T1000 (cell line): Measurements from ENCODE around the gene TLR9.
"Not testable (repeated sequence)": the region's sequence is repeated elsewhere in the genome, so short reads cannot be mapped to it uniquely, and the experiment has no call there.

Source experiments
- DNase-seq: peaks from one replicate; lab custom pipeline; 2025; ENCODE audit warnings: mixed read lengths; lab: John Stamatoyannopoulos, UW

Gene TLR9, protein sequence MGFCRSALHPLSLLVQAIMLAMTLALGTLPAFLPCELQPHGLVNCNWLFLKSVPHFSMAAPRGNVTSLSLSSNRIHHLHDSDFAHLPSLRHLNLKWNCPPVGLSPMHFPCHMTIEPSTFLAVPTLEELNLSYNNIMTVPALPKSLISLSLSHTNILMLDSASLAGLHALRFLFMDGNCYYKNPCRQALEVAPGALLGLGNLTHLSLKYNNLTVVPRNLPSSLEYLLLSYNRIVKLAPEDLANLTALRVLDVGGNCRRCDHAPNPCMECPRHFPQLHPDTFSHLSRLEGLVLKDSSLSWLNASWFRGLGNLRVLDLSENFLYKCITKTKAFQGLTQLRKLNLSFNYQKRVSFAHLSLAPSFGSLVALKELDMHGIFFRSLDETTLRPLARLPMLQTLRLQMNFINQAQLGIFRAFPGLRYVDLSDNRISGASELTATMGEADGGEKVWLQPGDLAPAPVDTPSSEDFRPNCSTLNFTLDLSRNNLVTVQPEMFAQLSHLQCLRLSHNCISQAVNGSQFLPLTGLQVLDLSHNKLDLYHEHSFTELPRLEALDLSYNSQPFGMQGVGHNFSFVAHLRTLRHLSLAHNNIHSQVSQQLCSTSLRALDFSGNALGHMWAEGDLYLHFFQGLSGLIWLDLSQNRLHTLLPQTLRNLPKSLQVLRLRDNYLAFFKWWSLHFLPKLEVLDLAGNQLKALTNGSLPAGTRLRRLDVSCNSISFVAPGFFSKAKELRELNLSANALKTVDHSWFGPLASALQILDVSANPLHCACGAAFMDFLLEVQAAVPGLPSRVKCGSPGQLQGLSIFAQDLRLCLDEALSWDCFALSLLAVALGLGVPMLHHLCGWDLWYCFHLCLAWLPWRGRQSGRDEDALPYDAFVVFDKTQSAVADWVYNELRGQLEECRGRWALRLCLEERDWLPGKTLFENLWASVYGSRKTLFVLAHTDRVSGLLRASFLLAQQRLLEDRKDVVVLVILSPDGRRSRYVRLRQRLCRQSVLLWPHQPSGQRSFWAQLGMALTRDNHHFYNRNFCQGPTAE

DNA sequence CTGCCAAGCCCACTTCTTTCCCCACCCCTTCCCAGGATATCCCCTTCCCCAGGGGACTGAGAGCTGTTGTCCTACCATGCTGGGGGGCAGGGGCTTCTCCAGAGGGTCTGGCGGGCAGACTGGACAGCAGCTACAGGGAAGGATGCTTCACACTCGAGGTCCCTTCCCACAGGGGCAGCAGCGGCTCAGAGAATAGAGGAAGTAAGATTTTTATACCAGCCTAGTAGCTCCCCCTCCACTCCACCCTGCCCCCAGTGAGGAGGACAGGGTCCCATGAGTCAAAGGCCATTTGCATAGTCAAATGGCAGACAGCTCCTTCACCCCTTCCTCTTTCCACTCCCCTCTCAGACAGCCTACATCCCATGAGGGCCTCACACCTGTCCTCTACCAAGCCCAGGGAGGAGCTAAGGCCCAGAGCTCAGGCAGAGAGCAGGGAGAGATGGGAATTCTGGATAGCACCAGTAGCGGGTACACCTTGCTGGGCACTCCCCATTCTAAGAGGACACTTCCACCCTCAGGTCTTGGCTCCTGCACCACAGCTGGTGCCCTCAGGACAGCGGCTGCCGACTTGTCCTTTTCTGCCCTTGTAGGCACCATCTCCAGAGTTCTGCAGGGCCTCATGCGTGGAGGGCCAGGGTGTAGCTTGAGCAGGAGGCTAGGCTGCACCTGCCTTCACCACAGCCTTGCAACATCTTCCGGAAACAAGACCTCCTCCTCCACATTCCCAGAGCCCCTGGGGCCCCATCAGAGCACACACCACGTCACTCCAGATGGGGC, at the start of gene TLR9:
TLR9 (minus strand) TSS at position 194 of the 777 bp plus-strand sequence; CDS start at position 78, 116 bp downstream.
- DNase-seq = no peak

DNA sequence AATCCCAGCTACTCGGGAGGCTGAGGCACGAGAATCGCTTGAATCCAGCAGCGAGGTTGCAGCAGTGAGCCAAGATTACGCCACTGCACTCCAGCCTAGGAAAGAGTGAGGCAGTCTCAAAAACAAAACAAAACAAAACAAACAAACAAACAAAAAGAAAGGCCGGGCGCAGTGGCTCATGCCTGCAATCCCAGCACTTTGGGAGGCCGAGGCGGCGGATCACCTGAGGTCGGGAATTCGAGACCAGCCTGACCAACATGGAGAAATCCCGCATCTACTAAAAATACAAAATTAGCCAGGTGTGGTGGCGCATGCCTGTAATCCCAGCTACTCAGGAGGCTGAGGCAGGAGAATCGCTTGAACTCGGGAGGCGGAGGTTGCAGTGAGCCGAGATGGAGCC, 49.3 kb upstream of the TLR9 start:
- not testable (repeated sequence) for DNase-seq

DNA sequence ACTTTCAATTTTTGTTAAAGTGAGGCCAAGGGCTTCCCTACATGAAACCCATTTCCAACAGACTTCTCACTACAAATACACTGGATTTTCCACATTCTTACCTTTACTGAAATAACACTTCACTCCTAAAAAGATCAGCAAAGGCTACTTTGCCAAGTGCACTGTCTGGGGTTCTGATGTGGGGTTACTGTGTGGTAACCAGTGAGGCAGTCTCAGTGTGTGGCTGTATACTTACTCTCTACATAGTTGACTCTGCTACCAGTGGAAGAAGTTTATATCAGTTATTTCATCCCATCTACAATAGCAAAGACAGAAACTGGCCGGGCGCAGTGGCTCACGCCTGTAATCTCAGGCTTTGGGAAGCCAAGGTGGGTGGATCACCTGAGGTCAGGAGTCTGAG, 47.4 kb upstream of the TLR9 start:
- DNase-seq = no peak

DNA sequence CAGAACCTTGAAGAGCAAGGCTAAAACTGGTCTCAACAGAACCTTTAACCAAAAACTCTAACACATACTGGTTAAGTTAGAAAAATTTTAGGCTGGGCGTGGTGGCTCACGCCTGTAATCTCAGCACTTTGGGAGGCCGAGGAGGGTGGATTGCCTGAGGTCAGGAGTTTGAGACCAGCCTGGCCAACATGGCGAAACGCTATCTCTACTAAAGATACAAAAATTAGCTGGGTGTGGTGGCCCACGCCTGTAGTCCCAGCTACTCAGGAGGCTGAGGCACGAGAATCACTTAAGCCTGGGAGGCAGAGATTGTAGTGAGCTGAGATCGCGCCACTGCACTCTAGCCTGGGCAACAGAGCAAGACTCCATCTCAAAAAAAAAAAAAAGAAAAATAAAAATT, 46.7 kb upstream of the TLR9 start:
- DNase-seq = not testable (repeated sequence)

DNA sequence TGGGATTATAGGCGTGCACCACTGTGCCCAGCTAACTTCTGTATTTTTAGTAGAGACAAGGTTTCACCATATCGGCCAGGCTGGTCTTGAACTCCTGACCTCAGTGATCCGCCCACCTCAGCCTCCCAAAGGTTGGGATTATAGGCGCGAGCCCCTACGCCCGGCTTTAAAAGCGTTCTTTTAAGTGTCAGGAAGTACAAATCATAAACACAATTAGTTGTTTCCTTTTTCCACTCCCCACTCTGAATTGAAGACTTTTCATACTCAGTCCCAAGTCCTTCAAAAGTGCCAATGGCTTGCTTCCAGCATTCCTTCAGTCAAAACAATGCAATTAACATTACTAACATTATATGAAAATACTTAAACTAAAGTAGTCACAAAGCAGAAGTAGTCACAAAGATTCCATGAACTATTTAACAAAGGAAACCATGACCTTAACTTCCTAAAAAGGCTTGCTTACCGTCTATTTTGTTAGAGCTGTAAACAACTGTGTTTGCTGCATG, 44.9 kb upstream of the TLR9 start:
- no peak for DNase-seq

DNA sequence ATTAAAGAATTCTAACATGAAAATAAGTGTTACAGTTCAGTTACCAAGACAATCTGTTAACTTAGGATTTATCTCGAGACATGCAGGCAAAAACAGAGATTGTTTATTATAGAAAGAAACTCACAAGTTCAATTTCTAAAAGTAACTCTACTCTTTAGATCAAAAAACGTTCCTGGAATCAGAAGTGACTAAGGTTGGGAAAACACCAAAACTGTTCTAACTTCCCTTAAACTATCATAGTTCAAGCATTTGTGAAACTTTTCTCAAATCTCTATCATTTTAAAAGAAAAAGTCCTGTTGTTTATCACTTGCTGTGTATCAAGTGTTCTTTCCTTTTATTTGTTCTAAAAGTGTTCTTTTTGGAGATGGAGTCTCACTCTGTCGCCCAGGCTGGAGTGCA, 44.3 kb upstream of the TLR9 start:
- no peak for DNase-seq

DNA sequence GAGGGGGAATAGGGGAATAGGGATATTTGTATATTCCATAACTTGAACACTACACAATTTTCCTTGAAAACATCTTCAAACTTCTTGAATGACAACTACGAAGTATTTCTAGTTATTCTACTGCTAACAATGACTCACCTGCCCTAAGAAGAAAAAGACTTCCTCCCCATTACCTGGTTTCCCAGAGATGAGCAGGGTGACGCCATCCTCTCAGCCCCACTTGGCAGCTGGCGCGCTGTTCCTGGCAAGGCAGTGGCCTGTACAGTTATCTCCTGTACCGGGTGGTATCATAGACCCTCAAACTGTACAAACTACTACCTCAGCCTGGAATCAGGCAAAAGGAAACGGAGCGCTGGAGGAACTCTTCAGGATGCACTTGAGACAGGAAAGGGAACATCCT, 42.6 kb upstream of the TLR9 start:
- DNase-seq = no peak

DNA sequence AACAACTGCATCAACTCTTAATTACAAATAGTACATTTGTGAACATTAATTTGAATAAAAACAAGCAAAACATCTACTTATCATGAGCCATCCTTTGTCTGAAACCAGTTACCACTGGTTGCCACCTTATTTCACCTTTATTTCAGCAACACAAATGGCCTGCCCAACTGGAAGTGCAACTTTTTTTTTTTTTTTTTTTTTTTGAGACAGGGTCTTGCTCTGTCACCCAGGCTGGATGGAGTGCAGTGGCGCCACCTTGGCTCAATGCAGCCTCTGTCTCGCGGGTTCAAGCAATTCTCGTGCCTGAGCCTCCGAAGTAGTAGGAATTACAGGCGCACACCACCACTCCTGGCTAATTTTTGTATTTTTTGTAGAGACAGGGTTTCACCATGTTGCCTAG, 39.9 kb upstream of the TLR9 start:
- DNase-seq = no peak

DNA sequence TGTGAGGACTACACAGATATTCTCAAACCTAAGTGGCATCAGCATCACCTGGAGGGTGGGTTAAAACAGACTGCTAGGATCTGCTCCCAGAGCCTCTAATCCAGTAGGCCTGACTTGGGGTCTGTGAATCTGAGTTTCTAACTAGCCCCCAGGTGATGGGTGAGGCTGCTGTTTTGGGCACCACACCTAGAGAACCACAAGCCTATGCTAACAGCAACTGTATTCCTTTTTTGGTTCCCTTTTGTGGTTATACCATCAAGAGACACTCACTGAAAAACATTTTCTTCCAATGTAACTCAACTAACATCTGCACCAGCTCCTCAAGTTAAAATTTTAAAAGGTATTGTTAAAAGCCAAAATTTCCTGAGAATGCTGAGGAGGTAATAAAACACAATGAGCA, 37.0 kb upstream of the TLR9 start:
- no peak for DNase-seq

DNA sequence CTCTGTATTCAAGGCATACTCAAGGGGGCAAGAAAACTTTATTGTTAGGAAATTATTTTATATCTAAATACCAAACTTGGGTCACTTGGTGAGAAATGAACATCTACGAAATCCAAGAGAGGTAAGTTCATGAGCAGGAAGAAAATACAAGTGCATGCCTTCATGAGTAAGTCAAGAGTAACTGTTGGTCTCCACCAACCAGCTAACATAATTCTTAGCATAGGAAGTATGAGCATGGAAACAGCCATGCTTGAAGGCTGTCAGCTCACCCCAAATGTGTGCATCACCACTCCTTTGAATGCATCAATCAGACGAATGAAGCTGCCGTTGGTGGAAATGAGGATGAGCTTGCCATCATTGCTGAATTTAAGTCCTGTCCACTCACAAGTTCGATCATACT, 34.0 kb upstream of the TLR9 start:
- no peak for DNase-seq

DNA sequence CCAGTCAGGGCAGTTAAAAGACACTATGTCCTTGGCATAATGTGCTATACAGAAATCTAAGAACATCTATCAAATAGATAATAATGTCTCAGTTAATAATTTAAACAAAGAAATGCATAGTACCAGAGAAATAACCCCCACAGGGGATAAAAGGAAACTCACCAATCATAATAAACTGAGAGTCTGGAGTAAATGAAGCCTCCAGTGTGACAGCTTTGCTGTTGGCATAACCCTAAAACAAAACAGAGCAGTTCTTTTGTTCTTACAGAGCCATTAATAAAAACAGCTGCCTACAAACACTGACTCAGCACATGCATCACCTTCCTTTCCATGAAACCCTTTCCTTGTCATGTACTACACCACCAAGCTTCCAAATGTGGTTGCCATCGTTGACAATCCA, 33.6 kb upstream of the TLR9 start:
- DNase-seq = no peak

DNA sequence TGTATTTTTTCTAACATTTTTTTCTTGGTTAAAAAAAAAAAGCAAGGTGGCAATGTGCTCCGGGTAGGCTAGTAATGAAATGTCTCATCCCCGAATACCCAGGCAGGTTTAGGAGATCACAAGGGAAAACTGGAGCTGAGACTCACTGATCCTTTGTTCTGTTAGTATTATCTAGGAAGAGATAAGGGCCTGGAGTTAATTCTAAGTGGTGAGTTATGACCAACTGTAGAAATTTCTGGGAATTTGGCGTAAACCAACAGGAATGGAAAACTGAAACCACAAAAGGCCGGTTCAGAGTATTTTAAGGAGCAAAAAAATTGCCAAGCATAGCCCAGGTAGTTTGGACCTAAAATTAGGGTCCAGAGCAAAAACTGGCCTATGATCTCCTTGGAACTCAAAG, 32.5 kb upstream of the TLR9 start:
- no peak for DNase-seq

DNA sequence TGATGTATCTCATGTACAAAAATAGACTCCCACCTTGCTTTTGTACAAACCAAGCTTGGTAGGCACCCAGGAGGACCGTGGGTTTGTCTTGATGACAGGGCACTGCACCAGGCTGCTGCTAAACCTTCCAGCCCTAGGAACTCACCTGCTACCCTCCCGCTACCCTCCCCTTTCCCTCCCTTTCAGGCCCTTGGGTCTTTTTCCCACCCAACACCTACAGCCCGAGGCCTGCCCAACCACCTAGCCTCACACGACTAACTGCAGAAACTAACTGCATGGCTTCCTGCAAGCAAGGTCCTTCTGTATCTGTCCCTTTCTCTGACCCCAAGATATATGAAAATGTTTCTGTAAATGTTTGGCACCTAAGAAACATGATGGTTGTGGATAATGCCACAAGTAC, 31.2 kb upstream of the TLR9 start:
- no peak for DNase-seq

DNA sequence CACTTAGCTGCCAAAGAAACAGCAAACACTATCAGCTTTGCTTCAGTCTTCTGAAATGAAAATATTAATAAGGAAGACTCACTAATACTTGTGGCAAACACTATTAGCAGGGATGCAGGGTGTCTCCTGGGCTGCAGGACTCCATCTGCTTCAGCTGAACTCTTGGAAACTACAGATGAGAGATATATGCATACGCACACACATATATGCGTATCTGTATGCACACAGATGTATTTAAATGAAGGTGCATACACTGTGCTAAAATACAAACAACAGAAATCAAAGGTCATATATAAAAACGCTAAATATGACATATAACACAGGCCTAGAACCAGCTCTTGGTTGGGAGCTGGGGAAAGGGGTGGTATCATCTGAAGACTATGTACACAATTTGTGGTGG, 30.7 kb upstream of the TLR9 start:
- DNase-seq = no peak

DNA sequence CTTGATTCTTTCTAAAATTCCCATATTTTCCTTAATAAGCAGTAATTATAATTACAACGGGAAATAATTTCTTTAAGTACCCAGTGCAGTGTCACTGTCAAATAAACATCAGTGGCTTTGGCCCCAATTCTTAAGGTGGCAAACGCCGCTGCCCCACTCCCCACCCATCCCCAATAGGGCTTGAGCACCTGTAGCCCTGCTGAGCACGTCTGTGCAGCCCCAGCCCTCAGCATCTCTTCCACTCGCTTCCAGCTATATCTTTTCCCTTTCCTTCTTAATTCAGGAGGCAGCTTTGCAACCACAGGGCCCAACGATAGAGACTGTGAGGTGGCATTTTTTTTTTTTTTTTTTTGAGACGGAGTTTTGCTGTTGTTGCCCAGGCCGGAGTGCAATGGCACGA, 29.2 kb upstream of the TLR9 start:
- no peak for DNase-seq

DNA sequence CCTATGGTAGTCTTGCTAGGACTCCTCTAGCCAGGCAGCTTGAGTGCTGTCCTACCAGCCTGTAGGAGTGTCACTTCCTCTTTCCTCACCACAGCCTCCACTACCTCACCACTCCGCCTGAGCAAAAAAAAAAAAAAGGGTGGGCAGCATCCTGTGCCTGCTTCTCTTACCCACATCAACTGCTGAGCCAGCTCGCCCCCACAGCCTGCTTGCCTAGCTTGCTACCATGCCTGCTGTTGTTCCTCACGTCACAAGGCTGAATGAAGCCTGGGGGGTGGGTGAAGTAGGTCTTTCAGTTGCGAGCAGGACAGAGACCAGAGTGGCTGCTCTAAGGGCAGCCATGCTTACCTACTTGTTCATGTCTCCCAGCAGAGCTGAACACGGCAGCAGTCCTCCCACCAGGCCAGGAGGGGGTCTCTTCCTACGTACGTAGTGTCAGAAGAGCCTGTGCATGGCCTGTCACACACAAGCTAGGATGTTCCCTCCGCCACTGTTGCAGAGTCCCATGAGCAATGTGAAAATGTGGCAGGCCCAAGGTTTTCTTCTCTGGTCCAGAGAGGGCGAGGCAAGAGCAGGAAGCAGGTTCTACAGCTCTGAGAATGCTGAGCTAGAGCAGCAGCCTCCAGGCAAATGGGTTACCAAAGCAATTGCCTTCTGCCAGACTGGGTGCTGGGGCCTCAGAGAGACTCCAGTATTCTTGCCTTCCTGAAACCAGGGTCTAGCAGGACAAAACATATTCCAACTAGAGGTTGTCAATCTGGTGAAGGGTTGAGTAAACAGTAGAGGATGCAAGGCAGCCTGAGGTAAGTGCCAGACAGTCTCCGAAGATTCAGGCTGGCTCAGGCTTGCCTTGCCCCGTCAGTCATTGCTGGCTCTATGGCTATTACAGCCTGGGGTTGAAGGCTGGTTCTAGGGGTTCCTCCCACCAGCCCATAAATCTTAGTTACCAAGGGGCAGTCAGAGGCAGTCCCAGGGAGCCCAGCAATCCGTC, 28.2 kb upstream of the TLR9 start:
- no peak for DNase-seq

DNA sequence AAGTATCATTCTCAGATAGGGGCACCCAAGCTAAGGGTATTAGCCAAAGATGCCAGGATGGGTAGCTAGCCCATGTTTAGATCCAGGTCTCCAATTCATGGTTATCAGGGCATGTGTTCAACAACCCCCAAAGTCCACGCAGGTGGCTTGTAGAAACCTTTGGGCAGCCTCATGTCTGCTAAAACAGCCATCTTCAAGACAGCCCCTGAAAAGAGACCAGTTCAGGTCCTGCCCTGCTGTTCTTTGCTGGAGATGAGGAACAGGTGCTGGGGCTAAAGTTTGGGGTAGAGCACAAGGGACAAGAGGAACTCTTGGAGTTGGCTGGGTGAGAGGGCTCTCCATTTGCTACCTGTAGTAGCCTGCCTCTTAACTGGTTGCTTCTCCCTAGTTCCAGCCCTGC, 24.7 kb upstream of the TLR9 start:
- DNase-seq = no peak

DNA sequence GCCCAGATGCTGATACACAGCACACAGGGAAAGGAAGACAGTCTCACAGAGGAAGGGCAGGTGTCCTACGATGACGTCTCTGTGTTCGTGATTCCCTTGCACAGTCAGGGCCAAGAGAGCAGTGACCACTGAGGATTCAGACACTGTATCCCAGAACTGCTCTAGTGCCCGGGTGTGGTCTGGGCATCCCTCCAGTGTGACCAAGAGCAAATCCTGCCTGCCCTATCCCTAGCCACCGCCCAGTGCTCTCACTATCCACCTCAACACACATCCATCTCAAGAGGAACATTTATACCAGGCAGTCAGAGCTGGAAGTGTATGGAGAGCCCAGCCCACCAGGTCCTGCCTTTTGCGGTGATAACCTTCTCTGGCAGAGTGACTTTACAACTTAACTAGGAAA, 24.2 kb upstream of the TLR9 start:
- no peak for DNase-seq

DNA sequence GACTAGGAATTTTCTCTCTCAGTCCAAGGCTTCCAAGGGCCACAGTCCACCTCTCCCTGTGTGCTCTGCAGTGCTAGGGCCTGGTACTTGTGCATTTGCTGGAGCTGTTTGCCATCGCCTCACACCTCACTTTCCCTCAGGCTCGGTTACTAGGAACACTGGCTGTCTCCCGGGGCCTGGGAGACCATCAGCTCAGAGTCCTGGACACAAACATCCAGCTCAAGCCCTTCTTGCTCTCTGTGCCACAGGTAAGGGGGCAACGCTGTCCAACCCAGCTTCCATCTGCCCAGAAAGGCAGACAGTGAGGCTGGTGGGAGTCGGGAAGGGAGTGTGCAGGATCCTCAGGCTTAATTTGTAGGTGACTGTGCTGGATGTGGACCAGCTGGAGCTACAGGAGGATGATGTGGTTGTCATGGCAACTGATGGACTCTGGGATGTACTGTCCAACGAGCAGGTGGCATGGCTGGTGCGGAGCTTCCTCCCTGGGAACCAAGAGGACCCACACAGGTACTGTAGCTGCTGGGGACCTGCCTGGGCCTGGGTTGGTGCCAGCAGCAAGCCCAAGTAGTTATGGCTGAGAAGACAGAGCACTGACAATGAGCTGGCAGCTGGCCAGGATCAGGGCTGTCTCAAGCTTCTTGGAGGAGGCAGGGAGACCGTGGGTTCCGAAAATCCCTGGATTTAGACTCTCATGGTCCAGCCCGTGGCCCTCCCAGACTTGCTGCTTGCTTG, 23.5 kb upstream of the TLR9 start:
- no peak for DNase-seq

DNA sequence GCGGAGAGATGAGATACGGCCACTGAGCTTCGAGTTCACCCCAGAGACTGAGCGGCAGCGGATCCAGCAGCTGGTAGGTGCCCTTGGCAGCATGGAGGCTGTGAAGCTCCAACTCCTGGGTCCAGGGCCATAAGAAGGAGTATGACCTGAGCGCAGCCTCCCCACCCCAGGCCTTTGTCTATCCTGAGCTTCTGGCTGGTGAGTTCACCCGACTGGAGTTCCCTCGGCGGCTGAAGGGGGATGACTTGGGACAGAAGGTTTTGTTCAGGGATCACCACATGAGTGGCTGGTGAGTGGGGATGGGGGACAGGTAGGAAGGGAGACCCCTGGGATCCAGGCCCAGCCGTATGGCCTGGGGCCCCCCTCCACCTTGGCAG, 22.7 kb upstream of the TLR9 start:
- DNase-seq = no peak
